Measurements from ENCODE around the gene PRR5. TPM values are rescaled to one million over a fixed set of nuclear protein-coding genes. Genes with fewer than 3 reads are reported as not detected.
"Not testable (repeated sequence)": the region's sequence is repeated elsewhere in the genome, so short reads cannot be mapped to it uniquely, and the experiment has no call there.

PRR5 gene
- total RNA-seq, 2 experiments from 2014 or later: 0.19 to 1.8 TPM

DNA sequence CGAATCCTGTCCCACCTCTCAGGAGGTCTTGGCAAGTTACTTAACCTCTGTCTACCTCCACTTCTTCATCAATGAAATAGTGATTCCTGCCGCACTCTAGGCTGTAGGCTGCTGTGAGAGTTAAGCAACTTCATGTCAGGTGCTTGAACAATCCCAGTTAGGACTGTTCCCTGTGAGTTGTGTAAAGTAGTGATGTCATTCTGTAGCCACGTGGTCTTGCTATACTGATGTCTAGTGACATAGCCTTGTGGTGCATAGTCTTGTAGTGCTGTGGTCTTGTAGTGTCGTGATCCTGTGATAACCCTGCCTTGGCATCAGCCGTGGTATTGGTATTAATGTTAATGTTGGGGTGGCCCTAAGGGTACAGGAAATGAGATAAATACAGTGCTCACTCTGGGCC lies 30.3 kb upstream of the PRR5 start:
- no peak overlapping the region for H3K4me2 ChIP-seq (ENCODE audit: low read length)
- no peak for DNase-seq (ENCODE audit: low spot score)
- no peaks in the 10 kb centered on the region for H3K9me3 ChIP-seq (ENCODE audit: low read length)
- H3K36me3 ChIP-seq (ENCODE audit: insufficient read depth, low read length): no peaks in the 10 kb centered on the region
- ChIA-PET CTCF (ENCODE audit: unreplicated experiment) (no interaction called here), POLR2A (no interaction called here)
- BruUV-seq (replicated peaks): no TSS peak
- TF ChIP-seq EZH2phosphoT487 (IDR thresholded peaks at IDR 0.05; ENCODE audit: borderline replicate concordance, low read depth, low read length): no peak
- TF ChIP-seq, protein P1, sequence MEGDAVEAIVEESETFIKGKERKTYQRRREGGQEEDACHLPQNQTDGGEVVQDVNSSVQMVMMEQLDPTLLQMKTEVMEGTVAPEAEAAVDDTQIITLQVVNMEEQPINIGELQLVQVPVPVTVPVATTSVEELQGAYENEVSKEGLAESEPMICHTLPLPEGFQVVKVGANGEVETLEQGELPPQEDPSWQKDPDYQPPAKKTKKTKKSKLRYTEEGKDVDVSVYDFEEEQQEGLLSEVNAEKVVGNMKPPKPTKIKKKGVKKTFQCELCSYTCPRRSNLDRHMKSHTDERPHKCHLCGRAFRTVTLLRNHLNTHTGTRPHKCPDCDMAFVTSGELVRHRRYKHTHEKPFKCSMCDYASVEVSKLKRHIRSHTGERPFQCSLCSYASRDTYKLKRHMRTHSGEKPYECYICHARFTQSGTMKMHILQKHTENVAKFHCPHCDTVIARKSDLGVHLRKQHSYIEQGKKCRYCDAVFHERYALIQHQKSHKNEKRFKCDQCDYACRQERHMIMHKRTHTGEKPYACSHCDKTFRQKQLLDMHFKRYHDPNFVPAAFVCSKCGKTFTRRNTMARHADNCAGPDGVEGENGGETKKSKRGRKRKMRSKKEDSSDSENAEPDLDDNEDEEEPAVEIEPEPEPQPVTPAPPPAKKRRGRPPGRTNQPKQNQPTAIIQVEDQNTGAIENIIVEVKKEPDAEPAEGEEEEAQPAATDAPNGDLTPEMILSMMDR (conservative IDR thresholded peaks at IDR 0.05; ENCODE audit: low read length): no peak
- no peak overlapping the region for H3K4me3 ChIP-seq (ENCODE audit: low read depth, low read length, poor library complexity, severe bottlenecking)
- H4K20me1 ChIP-seq (ENCODE audit: insufficient read depth, low read length): no peaks in the 10 kb centered on the region
- intact Hi-C loops (cut with micrococcal nuclease; ENCODE audit: unreplicated experiment): no loop called here
- H3K9me2 ChIP-seq (ENCODE audit: insufficient read depth, low read length): no peaks in the 10 kb centered on the region
- no peaks in the 10 kb centered on the region for H3K4me1 ChIP-seq (ENCODE audit: insufficient read depth, low read length, poor library complexity, severe bottlenecking)
- no peak overlapping the region for H3K27ac ChIP-seq (ENCODE audit: low read depth, low read length, poor library complexity, severe bottlenecking)
- H3K79me2 ChIP-seq (ENCODE audit: insufficient read depth, low read depth, low read length): no peaks in the 10 kb centered on the region
- no peak overlapping the region for H2AFZ ChIP-seq (ENCODE audit: low read length)

DNA sequence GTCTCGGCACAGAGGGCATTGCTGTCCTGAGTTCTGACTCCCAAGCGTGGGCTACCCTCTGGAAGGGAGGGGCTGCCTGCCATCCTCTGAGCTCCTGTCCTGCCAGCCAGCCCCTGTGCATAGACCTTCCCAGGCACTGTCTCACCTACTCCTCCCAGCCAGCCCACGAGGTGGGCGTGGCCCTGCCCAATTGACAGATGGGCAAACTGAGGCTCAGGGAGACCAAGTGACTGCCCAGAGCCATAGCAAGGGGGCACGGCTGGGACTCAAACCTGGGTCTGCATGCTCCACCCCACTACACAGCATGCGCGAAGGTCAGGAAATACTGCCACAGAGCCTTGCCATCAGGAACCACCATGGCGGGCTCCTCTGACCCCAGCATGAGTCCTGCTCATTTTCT lies 29.4 kb upstream of the PRR5 start:
- ChIA-PET CTCF (ENCODE audit: unreplicated experiment) (no interaction called here), POLR2A (no interaction called here)
- no peak overlapping the region for H3K4me3 ChIP-seq (ENCODE audit: low read depth, low read length, poor library complexity, severe bottlenecking)
- H3K9me2 ChIP-seq (ENCODE audit: insufficient read depth, low read length): no peaks in the 10 kb centered on the region
- H4K20me1 ChIP-seq (ENCODE audit: insufficient read depth, low read length): no peaks in the 10 kb centered on the region
- H3K79me2 ChIP-seq (ENCODE audit: insufficient read depth, low read depth, low read length): no peaks in the 10 kb centered on the region
- no peaks in the 10 kb centered on the region for H3K9me3 ChIP-seq (ENCODE audit: low read length)
- no peak overlapping the region for H3K27ac ChIP-seq (ENCODE audit: low read depth, low read length, poor library complexity, severe bottlenecking)
- no peak overlapping the region for H2AFZ ChIP-seq (ENCODE audit: low read length)
- intact Hi-C loops (cut with micrococcal nuclease; ENCODE audit: unreplicated experiment): no loop called here
- no peaks in the 10 kb centered on the region for H3K36me3 ChIP-seq (ENCODE audit: insufficient read depth, low read length)
- DNase-seq (ENCODE audit: low spot score): no peak
- no TSS peak for BruUV-seq (replicated peaks)
- H3K4me1 ChIP-seq (ENCODE audit: insufficient read depth, low read length, poor library complexity, severe bottlenecking): no peaks in the 10 kb centered on the region
- no peak overlapping the region for H3K4me2 ChIP-seq (ENCODE audit: low read length)
- no peak for TF ChIP-seq EZH2phosphoT487 (IDR thresholded peaks at IDR 0.05; ENCODE audit: borderline replicate concordance, low read depth, low read length)
- TF ChIP-seq, protein P1 (conservative IDR thresholded peaks at IDR 0.05; ENCODE audit: low read length): no peak

DNA sequence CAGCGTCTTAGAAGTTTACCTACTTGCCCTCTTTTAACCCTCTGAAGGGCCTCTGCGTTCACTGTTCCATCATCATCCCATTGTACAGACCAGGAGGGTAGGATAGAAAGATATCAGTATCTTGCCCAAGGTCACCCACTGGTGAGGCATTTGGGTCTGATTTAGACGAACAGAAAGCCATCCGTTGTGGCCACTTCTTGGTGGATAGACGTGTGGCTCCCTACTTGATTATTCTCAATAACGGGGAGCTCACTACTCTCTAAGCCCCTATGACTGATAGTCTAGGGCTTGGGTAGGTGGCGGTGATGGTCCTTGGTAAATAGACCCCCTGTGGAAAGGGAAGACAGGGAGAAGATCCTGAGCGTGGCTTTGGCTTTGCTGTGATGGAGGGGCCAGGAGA lies 28.6 kb upstream of the PRR5 start:
- Histone ChIP-seq H3K79me2 (ENCODE audit: insufficient read depth, low read depth, low read length) (no peaks in the 10 kb centered on the region), H3K4me1 (ENCODE audit: insufficient read depth, low read length, poor library complexity, severe bottlenecking) (no peaks in the 10 kb centered on the region), H3K4me2 (ENCODE audit: low read length) (no peak overlapping the region), H3K9me2 (ENCODE audit: insufficient read depth, low read length) (no peaks in the 10 kb centered on the region), H3K9me3 (ENCODE audit: low read length) (no peaks in the 10 kb centered on the region), H3K4me3 (ENCODE audit: low read depth, low read length, poor library complexity, severe bottlenecking) (no peak overlapping the region), H2AFZ (ENCODE audit: low read length) (no peak overlapping the region), H3K36me3 (ENCODE audit: insufficient read depth, low read length) (no peaks in the 10 kb centered on the region), H3K27ac (ENCODE audit: low read depth, low read length, poor library complexity, severe bottlenecking) (no peak overlapping the region), H4K20me1 (ENCODE audit: insufficient read depth, low read length) (no peaks in the 10 kb centered on the region)
- no TSS peak for BruUV-seq (replicated peaks)
- POLR2A ChIA-PET: no interaction called here
- CTCF ChIA-PET (ENCODE audit: unreplicated experiment): no interaction called here
- intact Hi-C loops (cut with micrococcal nuclease; ENCODE audit: unreplicated experiment): no loop called here
- no peak for DNase-seq (ENCODE audit: low spot score)
- TF ChIP-seq, protein P1 (conservative IDR thresholded peaks at IDR 0.05; ENCODE audit: low read length): no peak
- no peak for TF ChIP-seq EZH2phosphoT487 (IDR thresholded peaks at IDR 0.05; ENCODE audit: borderline replicate concordance, low read depth, low read length)

DNA sequence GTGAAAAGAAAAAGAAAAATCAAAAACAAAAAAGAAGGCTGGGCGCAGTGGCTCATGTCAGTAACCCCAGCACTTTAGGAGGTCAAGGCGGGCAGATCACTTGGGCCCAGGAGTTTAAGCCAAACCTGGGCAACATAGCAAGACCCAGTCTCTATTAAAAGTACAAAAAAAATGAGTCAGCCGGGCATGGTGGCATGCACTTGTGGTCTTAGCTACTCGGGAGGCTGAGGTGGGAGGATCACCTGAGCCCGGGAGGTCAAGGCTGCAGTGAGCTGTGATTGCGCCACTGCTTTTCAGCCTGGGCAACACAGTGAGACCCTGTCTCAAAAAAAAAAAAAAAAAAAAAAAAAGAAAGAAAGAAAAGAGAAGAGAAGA lies 26.0 kb upstream of the PRR5 start:
- H3K27ac ChIP-seq (ENCODE audit: low read depth, low read length, poor library complexity, severe bottlenecking); H2AFZ ChIP-seq (ENCODE audit: low read length); BruUV-seq (replicated peaks); H3K4me2 ChIP-seq (ENCODE audit: low read length); H3K9me3 ChIP-seq (ENCODE audit: low read length); DNase-seq (ENCODE audit: low spot score); H4K20me1 ChIP-seq (ENCODE audit: insufficient read depth, low read length); CTCF ChIA-PET (ENCODE audit: unreplicated experiment); H3K4me3 ChIP-seq (ENCODE audit: low read depth, low read length, poor library complexity, severe bottlenecking); H3K9me2 ChIP-seq (ENCODE audit: insufficient read depth, low read length); POLR2A ChIA-PET; H3K36me3 ChIP-seq (ENCODE audit: insufficient read depth, low read length); H3K4me1 ChIP-seq (ENCODE audit: insufficient read depth, low read length, poor library complexity, severe bottlenecking); intact Hi-C loops (cut with micrococcal nuclease; ENCODE audit: unreplicated experiment); H3K79me2 ChIP-seq (ENCODE audit: insufficient read depth, low read depth, low read length): not testable (repeated sequence)
